Stimulated activated naive CD8-positive, alpha-beta T cell treated with anti-CD3 and anti-CD28 coated beads, Interleukin-15, Interleukin-2, amounts not matched to agents 100 ng/mL and 50 ng/mL, for 24 hours (primary cell): ENCODE data around the gene MAGEB2.
"Not testable (repeated sequence)": the region's sequence is repeated elsewhere in the genome, so short reads cannot be mapped to it uniquely, and the experiment has no call there.

Source experiments
- H3K27ac Mint-ChIP-seq: one replicate; pipeline ENCODE4 v1.8.0; 2021; ENCODE audit warnings: mild to moderate bottlenecking, mixed read lengths
- H3K27me3 Mint-ChIP-seq: one replicate; pipeline ENCODE4 v1.8.0; 2021; ENCODE audit warnings: mixed read lengths
- H3K36me3 Mint-ChIP-seq: one replicate; pipeline ENCODE4 v1.8.0; 2021; ENCODE audit warnings: low read depth, mixed read lengths
- H3K4me1 Mint-ChIP-seq: one replicate; pipeline ENCODE4 v1.8.0; 2021; ENCODE audit warnings: low read depth, mixed read lengths
- H3K4me3 Mint-ChIP-seq: one replicate; pipeline ENCODE4 v1.8.0; 2021; ENCODE audit warnings: mild to moderate bottlenecking, mixed read lengths
- H3K9me3 Mint-ChIP-seq: one replicate; pipeline ENCODE4 v1.8.0; 2021; ENCODE audit warnings: mixed read lengths

Gene MAGEB2, protein sequence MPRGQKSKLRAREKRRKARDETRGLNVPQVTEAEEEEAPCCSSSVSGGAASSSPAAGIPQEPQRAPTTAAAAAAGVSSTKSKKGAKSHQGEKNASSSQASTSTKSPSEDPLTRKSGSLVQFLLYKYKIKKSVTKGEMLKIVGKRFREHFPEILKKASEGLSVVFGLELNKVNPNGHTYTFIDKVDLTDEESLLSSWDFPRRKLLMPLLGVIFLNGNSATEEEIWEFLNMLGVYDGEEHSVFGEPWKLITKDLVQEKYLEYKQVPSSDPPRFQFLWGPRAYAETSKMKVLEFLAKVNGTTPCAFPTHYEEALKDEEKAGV

DNA sequence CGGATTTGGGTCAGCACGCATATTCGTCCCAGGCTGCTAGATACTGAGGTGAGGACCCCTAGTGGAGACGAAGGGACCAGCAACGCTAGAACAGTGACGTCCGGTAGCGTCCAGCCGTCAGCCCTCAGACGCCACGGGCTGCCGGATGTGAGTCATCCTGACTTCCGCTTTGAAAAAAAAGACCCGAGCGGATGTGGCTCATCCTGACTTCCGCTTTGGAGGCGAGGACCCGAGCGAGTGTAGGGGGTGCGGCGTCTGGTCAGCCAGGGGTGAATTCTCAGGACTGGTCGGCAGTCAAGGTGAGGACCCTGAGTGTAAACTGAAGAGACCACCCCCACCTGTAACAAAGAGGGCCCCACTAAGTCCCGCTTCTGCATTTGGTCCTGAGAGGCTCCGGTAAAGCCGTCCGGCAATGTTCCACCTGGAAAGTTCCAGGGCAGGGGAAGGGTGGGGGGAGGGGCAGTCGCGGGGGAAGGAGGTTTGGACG, at the start of gene MAGEB2:
Gene MAGEB2, plus strand, starts transcription at position 207 of the 487 bp plus-strand sequence. CDS start 3,018 bp downstream, outside the sequence.
- H3K9me3 Mint-ChIP-seq, result no peaks in the 10 kb centered on the region
- H3K27me3 Mint-ChIP-seq, result peaks cover 4% of the 10 kb centered on the region
- no peaks in the 10 kb centered on the region for H3K36me3 Mint-ChIP-seq
- no peak within 1 kb of the TSS for H3K4me3 Mint-ChIP-seq
- no peak within 1 kb of the TSS for H3K27ac Mint-ChIP-seq
- H3K4me1 Mint-ChIP-seq, result no peaks in the 10 kb centered on the region

DNA sequence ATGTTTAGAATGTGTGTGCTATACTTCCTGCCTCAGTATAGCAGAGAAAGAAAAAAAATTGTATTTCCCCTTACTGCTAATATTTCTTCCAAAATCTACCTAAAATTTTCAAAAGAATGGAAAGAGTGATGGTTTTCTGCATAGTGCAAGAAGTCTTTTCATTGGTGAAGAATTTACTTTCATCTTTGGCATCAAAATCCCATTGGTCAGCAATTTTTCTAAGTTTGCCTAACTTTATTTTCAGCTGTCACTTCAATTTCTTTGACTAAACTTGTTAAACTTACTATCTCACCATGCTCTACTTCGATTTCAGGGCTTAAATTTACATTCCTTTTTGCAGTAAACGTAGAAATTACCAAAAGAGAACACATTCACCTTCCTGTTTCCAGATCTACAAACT, 44.5 kb upstream of the MAGEB2 start:
- no peak overlapping the region for H3K4me3 Mint-ChIP-seq
- H3K27ac Mint-ChIP-seq, result no peak overlapping the region
- H3K36me3 Mint-ChIP-seq, result no peaks in the 10 kb centered on the region
- no peaks in the 10 kb centered on the region for H3K27me3 Mint-ChIP-seq
- H3K9me3 Mint-ChIP-seq, result no peaks in the 10 kb centered on the region
- no peaks in the 10 kb centered on the region for H3K4me1 Mint-ChIP-seq

GRCh38 chrX:30181353-30181752, 34.0 kb upstream of the MAGEB2 start:
- Mint-ChIP-seq H3K9me3 (peaks cover 5% of the 10 kb centered on the region), H3K36me3 (no peaks in the 10 kb centered on the region), H3K4me1 (no peaks in the 10 kb centered on the region), H3K27ac (no peak overlapping the region), H3K4me3 (no peak overlapping the region), H3K27me3 (no peaks in the 10 kb centered on the region)

- Mint-ChIP-seq H3K27ac (no peak overlapping the region), H3K36me3 (no peaks in the 10 kb centered on the region), H3K27me3 (no peaks in the 10 kb centered on the region), H3K4me3 (no peak overlapping the region), H3K4me1 (no peaks in the 10 kb centered on the region), H3K9me3 (peaks cover 5% of the 10 kb centered on the region)
Measured at GRCh38 chrX:30183554-30183953, 31.8 kb upstream of the MAGEB2 start.

DNA sequence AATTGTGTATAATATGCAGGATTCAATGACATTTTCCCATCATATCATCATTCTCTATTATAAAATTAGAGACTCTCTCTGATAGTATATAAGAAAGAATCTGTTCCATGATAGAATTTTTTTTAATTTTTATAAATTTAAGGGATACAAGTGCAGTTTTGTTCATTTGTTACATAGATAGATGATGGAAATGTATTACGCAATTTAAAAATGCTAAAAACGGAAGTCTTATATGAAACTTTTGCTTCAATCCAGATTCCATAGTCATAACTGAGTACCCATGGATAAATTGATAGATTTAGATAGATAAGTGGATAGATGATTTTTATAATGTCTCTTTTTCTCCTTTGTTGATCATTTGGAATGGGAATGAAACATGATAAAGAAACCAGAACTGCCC, 24.9 kb upstream of the MAGEB2 start:
- Mint-ChIP-seq H3K4me3 (no peak overlapping the region), H3K4me1 (no peaks in the 10 kb centered on the region), H3K27me3 (no peaks in the 10 kb centered on the region), H3K36me3 (no peaks in the 10 kb centered on the region), H3K27ac (no peak overlapping the region), H3K9me3 (no peaks in the 10 kb centered on the region)

DNA sequence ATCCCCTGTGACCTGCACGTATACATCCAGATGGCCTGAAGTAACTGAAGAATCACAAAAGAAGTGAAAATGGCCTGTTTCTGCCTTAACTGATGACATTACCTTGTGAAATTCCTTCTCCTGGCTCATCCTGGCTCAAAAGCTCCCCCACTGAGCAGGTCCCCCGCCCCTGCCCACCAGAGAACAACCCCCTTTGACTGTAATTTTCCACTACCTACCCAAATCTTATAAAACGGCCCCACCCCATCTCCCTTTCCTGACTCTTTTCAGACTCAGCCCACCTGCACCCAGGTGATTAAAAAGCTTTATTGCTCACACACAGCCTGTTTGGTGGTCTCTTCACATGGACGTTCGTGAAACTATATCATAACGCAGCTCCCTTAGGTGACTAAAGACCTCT, 21.5 kb upstream of the MAGEB2 start:
- not testable (repeated sequence) for H3K4me3 Mint-ChIP-seq, H3K36me3 Mint-ChIP-seq, H3K4me1 Mint-ChIP-seq, H3K27ac Mint-ChIP-seq, H3K9me3 Mint-ChIP-seq, H3K27me3 Mint-ChIP-seq

DNA sequence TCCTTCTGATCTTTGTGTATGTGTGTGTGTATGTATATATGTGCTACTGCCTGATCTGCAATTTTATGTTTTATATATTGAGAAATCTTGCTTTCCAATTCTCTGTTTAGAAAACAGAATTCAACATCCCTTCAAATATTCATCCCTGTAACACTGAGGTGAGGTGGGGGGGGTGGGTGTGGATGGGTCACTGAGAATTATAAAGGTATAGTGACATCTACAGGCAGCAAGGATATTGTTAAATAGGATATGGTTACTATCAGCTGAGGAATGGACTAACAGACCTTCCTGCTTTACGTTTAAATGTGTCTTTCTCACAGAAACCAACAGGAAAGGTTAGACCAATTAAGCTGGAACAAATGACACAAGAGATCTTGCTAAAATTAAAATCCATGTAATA, 19.0 kb upstream of the MAGEB2 start:
- no peaks in the 10 kb centered on the region for H3K36me3 Mint-ChIP-seq
- H3K4me1 Mint-ChIP-seq, result no peaks in the 10 kb centered on the region
- no peak overlapping the region for H3K4me3 Mint-ChIP-seq
- H3K9me3 Mint-ChIP-seq, result no peaks in the 10 kb centered on the region
- no peak overlapping the region for H3K27ac Mint-ChIP-seq
- H3K27me3 Mint-ChIP-seq, result no peaks in the 10 kb centered on the region

DNA sequence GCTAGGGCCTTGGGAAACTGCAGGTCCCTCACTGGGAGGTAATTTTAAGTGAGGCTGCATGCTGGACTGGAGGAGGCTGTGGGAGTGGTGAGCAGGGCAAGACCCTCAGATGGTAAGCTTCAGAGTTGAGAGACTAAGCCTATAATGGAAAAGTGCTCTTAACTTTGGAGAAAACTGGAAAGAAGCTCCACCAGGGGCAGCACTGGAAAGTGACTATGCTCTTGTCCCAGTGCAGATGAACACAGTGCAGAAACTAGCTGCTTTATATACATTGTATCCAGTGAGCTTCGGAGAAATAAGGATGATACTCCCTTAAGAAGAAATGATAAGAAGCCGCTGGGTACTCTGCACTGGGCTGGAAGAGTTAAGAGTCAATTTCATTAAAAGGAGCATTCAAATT, 3.2 kb upstream of the MAGEB2 start:
- Mint-ChIP-seq H3K4me3 (no peak overlapping the region), H3K27ac (no peak overlapping the region), H3K36me3 (no peaks in the 10 kb centered on the region), H3K4me1 (no peaks in the 10 kb centered on the region), H3K27me3 (peaks cover 4% of the 10 kb centered on the region), H3K9me3 (no peaks in the 10 kb centered on the region)

- Mint-ChIP-seq H3K36me3 (no peaks in the 10 kb centered on the region), H3K9me3 (no peaks in the 10 kb centered on the region), H3K27ac (no peak overlapping the region), H3K4me1 (no peaks in the 10 kb centered on the region), H3K4me3 (no peak overlapping the region), H3K27me3 (no peaks in the 10 kb centered on the region)
Measured at GRCh38 chrX:30217465-30217864, 2.1 kb downstream of the MAGEB2 start.

- Mint-ChIP-seq H3K9me3 (no peaks in the 10 kb centered on the region), H3K27me3 (no peaks in the 10 kb centered on the region), H3K4me1 (no peaks in the 10 kb centered on the region), H3K4me3 (no peak overlapping the region), H3K36me3 (no peaks in the 10 kb centered on the region), H3K27ac (no peak overlapping the region)
Measured at GRCh38 chrX:30219372-30219771, 4.0 kb downstream of the MAGEB2 start.

DNA sequence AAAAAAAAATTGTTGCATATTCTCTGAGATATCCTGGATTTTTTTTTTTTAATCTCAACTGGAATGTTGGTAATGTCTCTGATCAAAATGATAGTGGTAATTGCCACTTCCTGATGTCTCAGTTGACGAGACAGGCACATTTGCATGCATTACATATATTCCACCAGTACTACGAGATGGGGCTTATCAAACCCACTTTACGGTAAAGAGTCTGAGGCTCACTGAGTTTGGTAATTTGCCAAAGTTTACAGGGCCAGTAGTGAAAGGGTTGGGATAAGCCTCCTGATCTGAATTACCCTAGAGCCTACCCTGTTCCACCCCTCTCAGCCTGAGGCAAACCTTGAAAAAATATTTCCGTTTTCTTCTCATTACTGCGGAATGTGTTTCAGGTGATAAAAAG, 5.3 kb downstream of the MAGEB2 start:
- Mint-ChIP-seq H3K4me3 (no peak overlapping the region), H3K9me3 (no peaks in the 10 kb centered on the region), H3K36me3 (no peaks in the 10 kb centered on the region), H3K27me3 (no peaks in the 10 kb centered on the region), H3K27ac (no peak overlapping the region), H3K4me1 (no peaks in the 10 kb centered on the region)

- Mint-ChIP-seq H3K9me3 (no peaks in the 10 kb centered on the region), H3K27me3 (no peaks in the 10 kb centered on the region), H3K4me1 (no peaks in the 10 kb centered on the region), H3K27ac (no peak overlapping the region), H3K4me3 (no peak overlapping the region), H3K36me3 (no peaks in the 10 kb centered on the region)
Measured at GRCh38 chrX:30224536-30224935, 9.2 kb downstream of the MAGEB2 start.

GRCh38 chrX:30228526-30228925, 13.2 kb downstream of the MAGEB2 start:
- H3K27me3 Mint-ChIP-seq, result no peaks in the 10 kb centered on the region
- H3K36me3 Mint-ChIP-seq, result no peaks in the 10 kb centered on the region
- no peak overlapping the region for H3K4me3 Mint-ChIP-seq
- H3K9me3 Mint-ChIP-seq, result no peaks in the 10 kb centered on the region
- H3K4me1 Mint-ChIP-seq, result no peaks in the 10 kb centered on the region
- no peak overlapping the region for H3K27ac Mint-ChIP-seq

GRCh38 chrX:30230395-30230794, 15.0 kb downstream of the MAGEB2 start, which contains the start of gene MAGEB3:
Gene MAGEB3, plus strand, starts transcription at chrX:30230657. Its CDS starts 5,268 bp downstream, at chrX:30235925.
- no peaks in the 10 kb centered on the region for H3K36me3 Mint-ChIP-seq
- no peaks in the 10 kb centered on the region for H3K4me1 Mint-ChIP-seq
- H3K9me3 Mint-ChIP-seq, result no peaks in the 10 kb centered on the region
- no peaks in the 10 kb centered on the region for H3K27me3 Mint-ChIP-seq
- no peak within 1 kb of the TSS for H3K4me3 Mint-ChIP-seq
- no peak within 1 kb of the TSS for H3K27ac Mint-ChIP-seq

DNA sequence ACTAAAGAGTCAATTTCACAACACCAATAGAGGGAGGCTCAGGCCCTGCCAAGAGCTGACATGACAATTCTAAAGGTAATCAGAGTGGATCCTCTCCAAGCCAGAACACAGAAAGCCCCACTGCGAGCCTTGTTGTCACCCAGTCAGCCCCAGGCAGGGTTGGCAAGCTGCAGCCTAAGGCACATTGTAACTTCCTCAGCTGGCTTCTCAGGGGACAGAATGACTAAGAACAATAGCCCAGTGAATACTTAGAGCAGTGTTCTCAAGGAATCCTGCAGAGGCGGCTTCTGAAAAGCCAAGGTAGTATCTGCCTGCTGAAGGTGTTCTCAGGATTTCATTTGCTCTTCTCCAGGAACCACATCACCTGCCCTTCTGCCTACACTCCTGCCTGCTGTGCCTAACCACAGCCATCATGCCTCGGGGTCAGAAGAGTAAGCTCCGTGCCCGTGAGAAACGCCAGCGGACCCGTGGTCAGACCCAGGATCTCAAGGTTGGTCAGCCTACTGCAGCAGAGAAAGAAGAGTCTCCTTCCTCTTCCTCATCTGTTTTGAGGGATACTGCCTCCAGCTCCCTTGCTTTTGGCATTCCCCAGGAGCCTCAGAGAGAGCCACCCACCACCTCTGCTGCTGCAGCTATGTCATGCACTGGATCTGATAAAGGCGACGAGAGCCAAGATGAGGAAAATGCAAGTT, 26.5 kb downstream of the MAGEB2 start, which contains the start of gene MAGEB4:
Gene MAGEB4, plus strand, starts transcription at position 277 of the 692 bp plus-strand sequence. Its CDS starts 136 bp downstream, at position 413.
- H3K27ac Mint-ChIP-seq, result no peak within 1 kb of the TSS
- no peaks in the 10 kb centered on the region for H3K27me3 Mint-ChIP-seq
- H3K36me3 Mint-ChIP-seq, result no peaks in the 10 kb centered on the region
- H3K4me3 Mint-ChIP-seq, result no peak within 1 kb of the TSS
- H3K9me3 Mint-ChIP-seq, result no peaks in the 10 kb centered on the region
- no peaks in the 10 kb centered on the region for H3K4me1 Mint-ChIP-seq
